Esophagus squamous epithelium (tissue), 5 donors: ENCODE measurements around the gene TEX101. TPM values are rescaled to one million over a fixed set of nuclear protein-coding genes. Genes with fewer than 3 reads are reported as not detected.
"Not testable (repeated sequence)": the region's sequence is repeated elsewhere in the genome, so short reads cannot be mapped to it uniquely, and the experiment has no call there.

Experiments
- DNase-seq: peaks from one replicate; lab custom pipeline; 2025; lab: John Stamatoyannopoulos, UW
- H3K27ac ChIP-seq, 4 donors: fragments of 200-600 bp; sonication (generic); one replicate each; pipeline ENCODE4 v1.5.1; 2016 to 2019; ENCODE audit warnings: mild to moderate bottlenecking in 1 of 4
- H3K27me3 ChIP-seq, 4 donors: fragments of 200-600 bp; sonication (generic); 1 replicate in 3 of 4; 2 replicates in 1 of 4; pipeline versions ENCODE4 v1.5.1 to v1.6.0; 2017 to 2021; ENCODE audit warnings: antibody characterized with exemption in 1 of 4
- H3K36me3 ChIP-seq, 3 donors: fragments of 200-600 bp; sonication (generic); one replicate each; pipeline ENCODE4 v1.5.1; 2016 to 2019
- H3K4me1 ChIP-seq, 3 donors: fragments of 200-600 bp; sonication (generic); one replicate each; pipeline ENCODE4 v1.5.1; 2017 to 2019
- H3K4me3 ChIP-seq, 4 donors: fragments of 200-600 bp; sonication (generic); 1 replicate in 3 of 4; 2 replicates in 1 of 4; pipeline ENCODE4 v1.5.1; 2016 to 2019; ENCODE audit warnings: mild to moderate bottlenecking in 2 of 4, moderate library complexity in 1 of 4
- H3K9me3 ChIP-seq, 3 donors: fragments of 200-600 bp; sonication (generic); one replicate each; pipeline ENCODE4 v1.5.1; 2016 to 2019
- CTCF ChIP-seq, 6 experiments: fragments of 450-650 bp in 4 of 6; fragments of 200-600 bp in 2 of 6; sonication (generic) in 2 of 6; IDR thresholded peaks; one replicate each; pipeline ENCODE4 v1.5.1; 2016 to 2019; ENCODE audit warnings: antibody characterized with exemption in 6 of 6, mild to moderate bottlenecking in 4 of 6, moderate library complexity in 4 of 6
- POLR2A ChIP-seq, 4 donors: fragments of 450-650 bp; IDR thresholded peaks; one replicate each; pipeline ENCODE4 v1.6.1; 2017; ENCODE audit warnings: antibody characterized with exemption in 4 of 4, mild to moderate bottlenecking in 4 of 4, moderate library complexity in 3 of 4
- WGBS, 2 donors: methylation state at CpG; one replicate each; pipeline ENCODE4 v1.1.5; 2018; 5-methylcytosine and 5-hydroxymethylcytosine counted together
- intact Hi-C: fragments of 100-400 bp; cut with DNase I; formaldehyde crosslinking; loops from one replicate; pipeline ENCODE4 v1.15.0; 2022
- total RNA-seq, 4 donors: library from RNA; depleted of rRNA; stranded (reverse); fragments of >200 nt; gene quantifications; one replicate each; pipeline ENCODE4 v1.1.0, GENCODE V29; 2016
- donor health status: DM: yes; HTN: yes; CAD: no.

Gene TEX101
- total RNA-seq, 4 donors from 2014 or later: 0.53 to 3.4 TPM; not detected in 2

DNA sequence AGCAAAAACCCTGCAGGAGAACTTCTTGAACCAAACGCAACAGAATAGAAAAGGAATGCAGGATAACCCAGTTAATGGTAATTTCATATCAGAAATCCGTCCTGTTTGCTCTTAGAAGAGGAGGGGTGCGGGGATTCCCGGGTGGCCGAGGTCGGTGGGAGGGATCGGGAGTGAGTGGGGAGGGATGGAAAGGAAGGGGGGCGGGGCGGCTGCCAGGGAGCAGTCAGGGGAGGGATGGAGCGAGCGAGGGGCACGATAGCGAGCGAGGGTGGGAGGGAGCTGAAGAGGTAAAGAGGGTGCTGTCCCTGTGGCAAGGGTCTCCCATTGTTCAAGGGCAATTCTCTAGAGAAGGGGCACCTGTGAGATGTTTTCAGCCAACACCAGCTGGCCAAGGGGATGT, 34.7 kb upstream of the TEX101 start:
- Histone ChIP-seq H3K36me3 (no peaks in the 10 kb centered on the region), H3K4me3 (no peak overlapping the region), H3K9me3 (no peaks in the 10 kb centered on the region), H3K4me1 (peaks cover 8 to 32% (median 9%) of the 10 kb centered on the region in 3 donors), H3K27ac (no peak overlapping the region), H3K27me3 (peaks cover 0 to 18% (median 0%) of the 10 kb centered on the region in 4 donors)
- intact Hi-C loops: no loop called here
- no peak for DNase-seq
- no peak for TF ChIP-seq CTCF (IDR thresholded peaks at IDR 0.05)
- TF ChIP-seq POLR2A (IDR thresholded peaks at IDR 0.05): no peak
- WGBS, 2 donors: 59 to 68% methylated on average over 12 to 14 of the region's 14 CpGs

DNA sequence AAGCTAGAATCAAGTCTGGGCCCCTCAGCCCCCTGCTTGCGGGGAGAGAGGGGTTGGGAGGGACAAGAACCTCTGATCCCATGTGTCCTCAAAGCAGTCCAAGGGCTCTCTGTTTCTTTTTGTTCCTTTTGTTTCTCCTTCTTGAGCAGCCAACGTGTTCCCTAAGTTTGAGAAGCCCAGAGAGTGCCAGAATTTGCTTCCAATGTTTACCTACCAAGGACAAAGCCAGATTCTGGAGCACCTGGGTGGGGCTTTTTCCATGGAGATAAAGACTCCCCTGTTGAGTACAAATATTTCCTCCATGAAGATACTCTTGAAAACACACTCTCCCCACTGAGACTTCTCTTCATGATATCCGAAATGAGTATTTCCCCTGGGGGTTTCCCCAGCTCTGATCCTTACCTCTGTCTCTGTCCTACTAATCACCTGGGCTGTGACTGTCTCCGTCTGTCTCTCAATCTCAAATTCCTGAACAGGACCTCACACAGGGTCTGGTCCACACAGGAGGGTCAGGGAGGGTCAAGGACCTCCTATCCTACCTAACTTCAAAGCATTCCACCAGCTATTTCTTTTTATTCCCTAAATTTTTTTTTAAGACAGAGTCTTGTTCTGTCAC, 33.8 kb upstream of the TEX101 start:
- no peak overlapping the region for H3K4me3 ChIP-seq
- H3K4me1 ChIP-seq: peaks cover 8 to 32% (median 9%) of the 10 kb centered on the region in 3 donors
- no peaks in the 10 kb centered on the region for H3K9me3 ChIP-seq
- no peak for DNase-seq
- 23 to 31% methylated on average over 4 of the region's 4 CpGs for WGBS, 2 donors
- TF ChIP-seq POLR2A (IDR thresholded peaks at IDR 0.05) (no peak), CTCF (IDR thresholded peaks at IDR 0.05) (no peak)
- H3K36me3 ChIP-seq: no peaks in the 10 kb centered on the region
- peaks cover 0 to 18% (median 0%) of the 10 kb centered on the region in 4 donors for H3K27me3 ChIP-seq
- intact Hi-C loops: no loop called here
- no peak overlapping the region for H3K27ac ChIP-seq

GRCh38 chr19:43382586-43383216, 32.0 kb upstream of the TEX101 start:
- H3K27ac ChIP-seq, H3K9me3 ChIP-seq, DNase-seq, H3K4me3 ChIP-seq, intact Hi-C loops, H3K36me3 ChIP-seq: not testable (repeated sequence)
- H3K4me1 ChIP-seq: peaks cover 8 to 32% (median 9%) of the 10 kb centered on the region in 3 donors
- WGBS, 2 donors: 39 to 46% methylated on average over 7 to 8 of the region's 12 CpGs
- H3K27me3 ChIP-seq: peaks cover 0 to 18% (median 0%) of the 10 kb centered on the region in 4 donors

DNA sequence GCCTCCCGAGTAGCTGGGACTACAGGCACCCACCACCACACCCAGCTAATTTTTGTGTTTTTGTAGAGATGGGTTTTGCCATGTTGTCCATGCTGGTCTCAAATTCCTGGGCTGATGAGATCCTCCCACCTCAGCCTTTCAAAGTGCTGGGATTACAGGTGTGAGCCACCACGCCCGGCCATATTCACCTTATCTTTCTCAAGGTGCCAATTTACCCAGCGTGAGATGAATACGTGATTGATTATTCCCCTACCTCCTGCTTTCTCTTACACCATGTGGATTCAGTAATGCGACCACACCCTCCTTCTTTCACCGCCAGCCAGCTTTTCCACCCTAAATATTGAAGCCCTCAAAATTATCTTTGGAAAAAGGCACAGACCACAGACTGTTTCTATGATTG, 31.4 kb upstream of the TEX101 start:
- H3K27ac ChIP-seq, DNase-seq, H3K36me3 ChIP-seq, H3K4me3 ChIP-seq, intact Hi-C loops, H3K9me3 ChIP-seq: not testable (repeated sequence)
- H3K27me3 ChIP-seq: peaks cover 0 to 18% (median 0%) of the 10 kb centered on the region in 4 donors
- H3K4me1 ChIP-seq: peaks cover 8 to 32% (median 9%) of the 10 kb centered on the region in 3 donors
- WGBS, 2 donors: 53 to 67% methylated on average over 7 of the region's 7 CpGs

GRCh38 chr19:43383759-43384158, 30.9 kb upstream of the TEX101 start:
- peaks cover 0 to 18% (median 0%) of the 10 kb centered on the region in 4 donors for H3K27me3 ChIP-seq
- H3K27ac ChIP-seq, H3K36me3 ChIP-seq, H3K4me3 ChIP-seq, H3K9me3 ChIP-seq, DNase-seq, intact Hi-C loops: not testable (repeated sequence)
- peaks cover 8 to 32% (median 9%) of the 10 kb centered on the region in 3 donors for H3K4me1 ChIP-seq
- WGBS, 2 donors: 28 to 30% methylated on average over 2 to 3 of the region's 3 CpGs

- DNase-seq, intact Hi-C loops, H3K27ac ChIP-seq, H3K4me3 ChIP-seq, H3K9me3 ChIP-seq, H3K36me3 ChIP-seq: not testable (repeated sequence)
- 30 to 50% methylated on average over 11 of the region's 11 CpGs for WGBS, 2 donors
- H3K27me3 ChIP-seq: peaks cover 0 to 20% (median 0%) of the 10 kb centered on the region in 4 donors
- H3K4me1 ChIP-seq: peaks cover 0 to 24% (median 0%) of the 10 kb centered on the region in 3 donors
Observed at GRCh38 chr19:43390903-43391551, 23.7 kb upstream of the TEX101 start.

GRCh38 chr19:43391552-43391935, 23.1 kb upstream of the TEX101 start:
- H3K9me3 ChIP-seq, H3K36me3 ChIP-seq, DNase-seq, H3K4me3 ChIP-seq, H3K27ac ChIP-seq, intact Hi-C loops: not testable (repeated sequence)
- H3K4me1 ChIP-seq: peaks cover 0 to 28% (median 0%) of the 10 kb centered on the region in 3 donors
- 44 to 71% methylated on average over 6 of the region's 6 CpGs for WGBS, 2 donors
- H3K27me3 ChIP-seq: peaks cover 0 to 20% (median 0%) of the 10 kb centered on the region in 4 donors

DNA sequence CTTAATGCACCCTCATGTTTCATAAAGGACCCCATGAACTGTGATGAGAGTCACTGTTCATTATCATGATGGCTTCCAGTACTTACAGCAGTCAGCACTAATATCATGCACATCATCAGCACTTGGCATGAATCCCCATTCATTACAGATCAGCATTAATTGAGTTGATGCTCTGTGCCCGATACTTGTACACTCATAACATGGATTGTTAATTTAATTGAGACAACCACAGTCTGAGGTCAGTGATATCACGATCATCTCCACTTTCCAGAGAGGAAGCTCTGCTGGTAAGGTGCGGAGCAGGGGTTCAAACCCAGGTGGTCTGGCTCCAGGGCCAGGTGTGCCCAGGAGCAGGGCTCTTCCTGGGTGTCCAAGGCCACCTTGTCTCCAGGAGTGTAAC, 21.2 kb upstream of the TEX101 start:
- WGBS, 2 donors: no CpG with 5 or more reads among the region's 3 CpGs

More for the DNA sequence above, 21.2 kb upstream of the TEX101 start:
- DNase-seq, H3K9me3 ChIP-seq, H3K36me3 ChIP-seq, H3K27ac ChIP-seq, H3K4me3 ChIP-seq, intact Hi-C loops: not testable (repeated sequence)
- Histone ChIP-seq H3K27me3 (peaks cover 0 to 24% (median 0%) of the 10 kb centered on the region in 4 donors), H3K4me1 (peaks cover 0 to 30% (median 0%) of the 10 kb centered on the region in 3 donors)
